ENCODE data around the gene BBX. TPM values are rescaled to one million over a fixed set of nuclear protein-coding genes. Genes with fewer than 3 reads are reported as not detected.

BBX gene
- total and polyA plus RNA-seq, 7 experiments from 2014 or later: 44.3 to 120 (median 93.4) TPM

DNA sequence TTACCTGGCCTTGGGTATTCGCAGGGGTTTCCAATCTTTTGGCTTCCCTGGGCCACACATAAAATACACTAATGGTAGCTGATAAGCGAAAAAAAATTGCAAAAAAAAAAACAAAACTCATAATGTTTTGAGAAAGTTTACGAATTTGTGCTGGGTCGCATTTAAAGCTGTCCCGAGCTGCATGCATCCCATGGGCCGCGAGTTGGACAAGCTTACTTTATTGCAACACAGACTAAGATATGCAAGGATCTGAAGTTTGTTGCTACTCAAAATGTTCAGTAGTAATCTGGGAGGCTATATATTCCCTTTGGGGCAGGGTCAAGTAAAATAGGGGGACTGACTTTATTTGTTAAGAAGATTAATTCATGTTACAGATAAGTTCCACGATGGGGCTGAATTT is 320.2 kb downstream of the BBX start:
- H3K27ac ChIP-seq (ENCODE audit: low read depth, low read length): no peak overlapping the region
- no peak for ATAC-seq
- intact Hi-C loops (cut with micrococcal nuclease): no loop called here
- H3K4me1 ChIP-seq (ENCODE audit: control insufficient read depth in 2 of 2, insufficient read depth in 2 of 2, low read length in 2 of 2): no peaks in the 10 kb centered on the region
- Mint-ChIP-seq H3K27me3 (peaks cover 0 to 2% (median 0%) of the 10 kb centered on the region in 5 donors), H3K27ac (no peak overlapping the region), H3K36me3 (no peaks in the 10 kb centered on the region), H3K4me3 (no peak overlapping the region), H3K4me1 (no peaks in the 10 kb centered on the region), H3K9me3 (no peaks in the 10 kb centered on the region)
- no peaks in the 10 kb centered on the region for H3K36me3 ChIP-seq (ENCODE audit: control insufficient read depth in 2 of 3, insufficient read depth in 3 of 3, low read length in 3 of 3)
- ChIA-PET CTCF (no interaction called here), POLR2A (no interaction called here)
- DNase-seq: no peak
- H3K4me3 ChIP-seq (ENCODE audit: low read length): no peak overlapping the region
- H3K9me3 ChIP-seq (ENCODE audit: control insufficient read depth in 2 of 3, low read length in 3 of 3): no peaks in the 10 kb centered on the region
- no peaks in the 10 kb centered on the region for H3K27me3 ChIP-seq (ENCODE audit: control insufficient read depth in 2 of 2, insufficient read depth in 2 of 2, low read length in 2 of 2)

DNA sequence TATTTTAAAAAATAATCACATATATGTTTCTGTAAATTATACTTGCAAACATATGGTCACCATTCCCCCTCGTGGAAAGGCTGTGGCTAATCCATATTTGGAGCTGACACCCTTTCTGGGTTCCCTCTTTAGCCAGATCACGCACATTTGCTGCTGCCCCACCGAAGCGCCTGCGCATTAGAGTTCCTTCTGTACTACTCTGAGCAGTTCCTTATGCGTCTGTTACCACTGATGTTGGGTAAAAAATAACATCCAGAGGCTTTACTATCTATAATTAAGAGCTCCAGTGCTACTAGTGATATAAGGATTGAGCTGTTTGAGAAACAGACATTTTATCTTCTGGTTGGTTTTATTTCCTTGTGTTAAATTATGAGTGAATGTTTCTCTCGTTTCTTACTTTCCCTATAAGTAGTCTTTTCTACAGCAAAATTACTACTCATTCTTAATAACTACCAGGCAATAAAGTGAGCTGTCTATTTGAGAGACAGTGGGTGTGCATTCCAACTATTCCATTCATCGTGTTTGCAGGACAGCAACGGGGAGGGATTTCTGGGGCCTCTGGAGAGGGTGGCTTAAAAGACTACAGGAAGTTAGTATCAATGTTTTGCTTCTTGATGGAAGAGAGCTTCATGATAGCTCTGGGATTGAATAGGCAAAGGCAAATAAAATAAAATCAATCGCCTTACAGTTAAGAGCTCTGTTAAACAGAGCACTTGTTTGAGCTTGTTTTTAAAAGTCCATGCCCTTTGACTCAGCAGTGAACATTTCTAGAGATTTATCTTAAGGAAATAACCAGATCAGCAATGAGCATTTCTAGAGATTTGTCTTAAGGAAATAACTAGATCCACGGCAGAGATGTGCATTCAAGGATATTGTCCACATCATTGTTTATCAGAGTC is 322.9 kb downstream of the BBX start:
- Mint-ChIP-seq H3K36me3 (no peaks in the 10 kb centered on the region), H3K4me3 (no peak overlapping the region), H3K27ac (no peak overlapping the region), H3K27me3 (peaks cover 0 to 11% (median 0%) of the 10 kb centered on the region in 5 donors), H3K4me1 (no peaks in the 10 kb centered on the region), H3K9me3 (peaks cover 0 to 2% (median 0%) of the 10 kb centered on the region in 11 donors)
- ChIA-PET CTCF (no interaction called here), POLR2A (no interaction called here)
- intact Hi-C loops (cut with micrococcal nuclease): loop anchor here (1.0 to 5.0 kb wide), 5 partner anchors 168 to 609 kb away; no protein-coding TSS in a partner anchor
- Histone ChIP-seq H3K9me3 (ENCODE audit: control insufficient read depth in 2 of 3, low read length in 3 of 3) (no peaks in the 10 kb centered on the region), H3K4me3 (ENCODE audit: low read length) (no peak overlapping the region), H3K4me1 (ENCODE audit: control insufficient read depth in 2 of 2, insufficient read depth in 2 of 2, low read length in 2 of 2) (no peaks in the 10 kb centered on the region), H3K27ac (ENCODE audit: low read depth, low read length) (no peak overlapping the region), H3K27me3 (ENCODE audit: control insufficient read depth in 2 of 2, insufficient read depth in 2 of 2, low read length in 2 of 2) (no peaks in the 10 kb centered on the region), H3K36me3 (ENCODE audit: control insufficient read depth in 2 of 3, insufficient read depth in 3 of 3, low read length in 3 of 3) (no peaks in the 10 kb centered on the region)
- DNase-seq (no peak), ATAC-seq (no peak)

DNA sequence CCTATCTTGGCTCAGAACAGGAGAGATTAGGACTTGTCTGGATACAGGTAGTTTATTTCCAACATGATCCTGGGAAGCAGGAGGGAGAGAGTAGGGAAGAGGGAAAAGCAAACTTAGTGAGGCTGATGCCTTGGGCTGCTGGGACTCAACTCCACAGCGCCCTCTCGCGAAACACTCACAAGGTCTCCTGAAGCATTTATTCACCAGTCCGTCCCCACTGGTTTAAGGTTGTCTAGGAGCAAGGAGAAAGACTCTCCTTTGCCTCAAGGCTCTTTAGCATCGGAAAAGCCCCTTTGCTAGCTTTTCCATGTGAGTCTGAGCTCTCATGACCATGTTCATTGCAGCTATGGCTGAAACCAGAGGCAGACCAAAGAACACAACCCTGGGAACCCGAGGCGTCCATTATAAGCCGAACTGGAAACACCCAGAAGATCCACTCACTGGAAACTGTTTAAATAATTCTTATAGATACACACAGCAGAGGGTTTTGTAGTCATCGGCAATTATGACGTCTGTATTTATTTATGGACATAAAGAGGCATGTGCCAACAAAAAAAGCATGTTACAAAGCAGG is 323.6 kb downstream of the BBX start:
- Mint-ChIP-seq H3K27me3 (peaks cover 0 to 13% (median 0%) of the 10 kb centered on the region in 5 donors), H3K27ac (no peak overlapping the region), H3K9me3 (peaks cover 0 to 5% (median 0%) of the 10 kb centered on the region in 11 donors), H3K4me1 (no peaks in the 10 kb centered on the region), H3K4me3 (no peak overlapping the region), H3K36me3 (no peaks in the 10 kb centered on the region)
- intact Hi-C loops (cut with micrococcal nuclease): loop anchor here (1.0 to 5.0 kb wide), 5 partner anchors 169 to 610 kb away; no protein-coding TSS in a partner anchor
- Histone ChIP-seq H3K36me3 (ENCODE audit: control insufficient read depth in 2 of 3, insufficient read depth in 3 of 3, low read length in 3 of 3) (no peaks in the 10 kb centered on the region), H3K27ac (ENCODE audit: low read depth, low read length) (no peak overlapping the region), H3K4me1 (ENCODE audit: control insufficient read depth in 2 of 2, insufficient read depth in 2 of 2, low read length in 2 of 2) (no peaks in the 10 kb centered on the region), H3K9me3 (ENCODE audit: control insufficient read depth in 2 of 3, low read length in 3 of 3) (no peaks in the 10 kb centered on the region), H3K4me3 (ENCODE audit: low read length) (no peak overlapping the region), H3K27me3 (ENCODE audit: control insufficient read depth in 2 of 2, insufficient read depth in 2 of 2, low read length in 2 of 2) (no peaks in the 10 kb centered on the region)
- ATAC-seq (no peak), DNase-seq (peak in 5 of 9 donors; percentile 2 to 20 (median 6))
- ChIA-PET POLR2A (no interaction called here), CTCF (no interaction called here)

GRCh38 chr3:107847791-107848190 is 325.0 kb downstream of the BBX start:
- no peaks in the 10 kb centered on the region for H3K4me1 ChIP-seq (ENCODE audit: control insufficient read depth in 2 of 2, insufficient read depth in 2 of 2, low read length in 2 of 2)
- H3K27ac ChIP-seq (ENCODE audit: low read depth, low read length): no peak overlapping the region
- no peak for DNase-seq
- peaks cover 0 to 10% (median 2%) of the 10 kb centered on the region in 11 donors for H3K9me3 Mint-ChIP-seq
- no peaks in the 10 kb centered on the region for H3K36me3 Mint-ChIP-seq
- H3K4me3 ChIP-seq (ENCODE audit: low read length): no peak overlapping the region
- H3K4me1 Mint-ChIP-seq: no peaks in the 10 kb centered on the region
- H3K4me3 Mint-ChIP-seq: no peak overlapping the region
- no peaks in the 10 kb centered on the region for H3K36me3 ChIP-seq (ENCODE audit: control insufficient read depth in 2 of 3, insufficient read depth in 3 of 3, low read length in 3 of 3)
- no peak for ATAC-seq
- ChIA-PET POLR2A (no interaction called here), CTCF (no interaction called here)
- peaks cover 0 to 17% (median 0%) of the 10 kb centered on the region in 5 donors for H3K27me3 Mint-ChIP-seq
- no peaks in the 10 kb centered on the region for H3K27me3 ChIP-seq (ENCODE audit: control insufficient read depth in 2 of 2, insufficient read depth in 2 of 2, low read length in 2 of 2)
- no peaks in the 10 kb centered on the region for H3K9me3 ChIP-seq (ENCODE audit: control insufficient read depth in 2 of 3, low read length in 3 of 3)
- H3K27ac Mint-ChIP-seq: no peak overlapping the region
- intact Hi-C loops (cut with micrococcal nuclease): loop anchor here (2.0 to 5.0 kb wide), 3 partner anchors 170 to 611 kb away; no protein-coding TSS in a partner anchor

DNA sequence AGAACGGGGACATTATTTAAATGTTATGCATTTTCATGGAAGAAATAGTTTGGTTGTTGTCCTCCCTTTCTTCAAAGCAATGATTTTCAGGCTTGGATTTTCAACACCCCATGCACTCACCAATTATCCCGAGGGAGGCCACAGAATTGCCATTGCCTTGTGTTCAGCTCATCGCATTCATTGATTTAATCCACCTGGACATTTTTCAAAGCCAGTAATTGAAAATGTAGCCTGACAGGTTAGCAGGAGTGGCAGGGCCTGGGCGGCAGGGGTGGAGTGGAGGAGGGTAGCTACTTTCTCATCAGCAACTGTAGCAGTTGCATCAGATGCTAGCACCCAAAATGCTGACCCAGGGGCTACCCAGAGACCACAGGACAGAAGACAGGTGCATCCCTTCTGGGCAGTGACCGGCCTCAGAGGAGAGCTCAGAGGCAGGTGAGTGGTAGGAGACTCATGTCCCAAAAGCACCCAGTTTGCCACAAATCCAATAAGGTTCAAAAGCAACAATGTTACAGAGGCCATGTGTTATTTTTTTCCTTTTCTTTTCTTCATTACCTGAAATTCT is 325.7 kb downstream of the BBX start:
- intact Hi-C loops (cut with micrococcal nuclease): loop anchor here in 1 of 2 donors (5.0 kb wide), 2 partner anchors 171 to 191 kb away; no protein-coding TSS in a partner anchor
- Histone ChIP-seq H3K27me3 (ENCODE audit: control insufficient read depth in 2 of 2, insufficient read depth in 2 of 2, low read length in 2 of 2) (no peaks in the 10 kb centered on the region), H3K27ac (ENCODE audit: low read depth, low read length) (no peak overlapping the region), H3K4me1 (ENCODE audit: control insufficient read depth in 2 of 2, insufficient read depth in 2 of 2, low read length in 2 of 2) (no peaks in the 10 kb centered on the region), H3K36me3 (ENCODE audit: control insufficient read depth in 2 of 3, insufficient read depth in 3 of 3, low read length in 3 of 3) (no peaks in the 10 kb centered on the region), H3K9me3 (ENCODE audit: control insufficient read depth in 2 of 3, low read length in 3 of 3) (no peaks in the 10 kb centered on the region), H3K4me3 (ENCODE audit: low read length) (no peak overlapping the region)
- CTCF ChIA-PET: no interaction called here
- Mint-ChIP-seq H3K4me1 (no peaks in the 10 kb centered on the region), H3K27ac (no peak overlapping the region), H3K36me3 (no peaks in the 10 kb centered on the region), H3K4me3 (no peak overlapping the region), H3K9me3 (peaks cover 0 to 11% (median 2%) of the 10 kb centered on the region in 11 donors), H3K27me3 (peaks cover 0 to 17% (median 0%) of the 10 kb centered on the region in 5 donors)
- POLR2A ChIA-PET: no interaction called here
- ATAC-seq (no peak), DNase-seq (no peak)

GRCh38 chr3:107850681-107851080 is 327.9 kb downstream of the BBX start:
- H3K9me3 ChIP-seq (ENCODE audit: control insufficient read depth in 2 of 3, low read length in 3 of 3): no peaks in the 10 kb centered on the region
- no peaks in the 10 kb centered on the region for H3K27me3 ChIP-seq (ENCODE audit: control insufficient read depth in 2 of 2, insufficient read depth in 2 of 2, low read length in 2 of 2)
- CTCF ChIA-PET: no interaction called here
- intact Hi-C loops (cut with micrococcal nuclease): no loop called here
- H3K36me3 ChIP-seq (ENCODE audit: control insufficient read depth in 2 of 3, insufficient read depth in 3 of 3, low read length in 3 of 3): no peaks in the 10 kb centered on the region
- no peak overlapping the region for H3K4me3 ChIP-seq (ENCODE audit: low read length)
- no peaks in the 10 kb centered on the region for H3K4me1 Mint-ChIP-seq
- H3K27ac Mint-ChIP-seq: no peak overlapping the region
- peaks cover 0 to 11% (median 2%) of the 10 kb centered on the region in 11 donors for H3K9me3 Mint-ChIP-seq
- H3K27ac ChIP-seq (ENCODE audit: low read depth, low read length): no peak overlapping the region
- DNase-seq (no peak), ATAC-seq (no peak)
- no peaks in the 10 kb centered on the region for H3K36me3 Mint-ChIP-seq
- H3K27me3 Mint-ChIP-seq: peaks cover 0 to 15% (median 0%) of the 10 kb centered on the region in 5 donors
- no peaks in the 10 kb centered on the region for H3K4me1 ChIP-seq (ENCODE audit: control insufficient read depth in 2 of 2, insufficient read depth in 2 of 2, low read length in 2 of 2)
- H3K4me3 Mint-ChIP-seq: no peak overlapping the region
- POLR2A ChIA-PET: no interaction called here

Measured in naive thymus-derived CD4-positive, alpha-beta T cell (primary cell).